GM23248 (cell line): ENCODE measurements around the gene ERBB4.

ENCODE experiments used
- EZH2 ChIP-seq: fragments of 200-600 bp; sonication (generic); IDR thresholded peaks from 2 replicates; pipeline ENCODE4 v1.6.1; 2018; ENCODE audit warnings: antibody characterized with exemption, mild to moderate bottlenecking; ENCODE audit not compliant: insufficient read depth, poor library complexity, severe bottlenecking
- EZH2phosphoT487 ChIP-seq: fragments of 200-600 bp; sonication (generic); IDR thresholded peaks from 2 replicates; pipeline ENCODE4 v1.6.1; 2018; ENCODE audit warnings: antibody characterized with exemption, moderate library complexity, mild to moderate bottlenecking, low read depth; ENCODE audit not compliant: insufficient read depth

DNA sequence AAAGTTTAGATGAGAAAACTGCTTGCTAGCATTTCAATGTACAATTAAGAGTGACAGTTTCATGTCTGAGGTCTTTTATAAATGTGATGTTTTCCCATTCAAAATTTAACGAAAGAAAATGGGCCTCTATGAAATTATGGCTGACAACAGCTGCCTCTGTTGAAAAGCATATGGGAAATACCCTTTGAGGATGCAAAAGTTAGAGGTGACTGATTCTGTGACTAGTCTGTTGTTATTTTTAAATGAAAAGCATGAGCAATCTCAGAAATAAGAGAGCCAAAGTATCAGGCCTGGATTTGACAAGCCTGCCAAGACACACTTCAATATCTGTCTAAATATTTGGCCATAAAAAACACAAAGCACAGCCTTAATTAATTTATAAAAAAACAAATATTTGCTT lies 580.8 kb downstream of the ERBB4 start:
- TF ChIP-seq EZH2 = no peak
- no peak for TF ChIP-seq EZH2phosphoT487
